Measurements from ENCODE around the gene DTX1. TPM values are rescaled to one million over a fixed set of nuclear protein-coding genes. Genes with fewer than 3 reads are reported as not detected.

The DTX1 gene
- total and polyA plus RNA-seq, 2 of the 8 experiments (the other 6 are each of a cell fraction or from before 2014, with no cell fraction given), result 4.7 to 6.9 TPM

GRCh38 chr12:113066813-113067400 is 10.4 kb downstream of the DTX1 start:
- Histone ChIP-seq H3K9me3 (ENCODE audit: insufficient read depth in 2 of 2, low read depth in 1 of 2, low read length in 1 of 2) (no peaks in the 10 kb centered on the region), H3K79me1 (ENCODE audit: low read depth, low read length) (no peaks in the 10 kb centered on the region), H2AFZ (ENCODE audit: low read length) (no peak overlapping the region), H2BK15ac (ENCODE audit: low read length) (no peak overlapping the region), H3K23me2 (ENCODE audit: low read depth, low read length) (peaks cover 4% of the 10 kb centered on the region; the same call in 1 of the 2 replicates), H3K56ac (replicated peaks; ENCODE audit: insufficient read length, low read depth, low read length) (no peak overlapping the region), H4K5ac (ENCODE audit: insufficient read length, low read depth, low read length) (no peak overlapping the region), H3K36me3 (ENCODE audit: control insufficient read depth in 2 of 4, insufficient read depth in 4 of 4, low read length in 3 of 4) (no peaks in the 10 kb centered on the region), H3K18ac (ENCODE audit: extremely low read depth, low read length) (no peak overlapping the region), H4K20me1 (replicated peaks in 1 of 2; ENCODE audit: control insufficient read depth in 1 of 2, insufficient read depth in 2 of 2, low read length in 2 of 2) (peaks cover 0 to 5% of the 10 kb centered on the region in 2 experiments), H4K91ac (replicated peaks; ENCODE audit: insufficient read length, low read length) (no peak overlapping the region), H3K27ac (ENCODE audit: low read depth, low read length) (no peak overlapping the region), H3K27me3 (replicated peaks in 1 of 4; ENCODE audit: control insufficient read depth in 3 of 4, extremely low read depth in 1 of 4, insufficient read depth in 3 of 4, low read length in 3 of 4) (peaks cover 0 to 2% (median 0%) of the 10 kb centered on the region in 4 experiments; a peak in 3 of 7 replicates), H3K4me2 (ENCODE audit: insufficient read depth in 1 of 2, low read depth in 2 of 2, low read length in 2 of 2) (no peak overlapping the region), H3K4me1 (replicated peaks in 1 of 4; ENCODE audit: control insufficient read depth in 3 of 4, insufficient read depth in 4 of 4, low read length in 3 of 4) (peaks cover 0 to 27% (median 15%) of the 10 kb centered on the region in 4 experiments; a peak in 6 of 7 replicates), H3K79me2 (ENCODE audit: control insufficient read depth in 1 of 2, insufficient read depth in 2 of 2, low read length in 2 of 2) (no peaks in the 10 kb centered on the region), H2AK5ac (ENCODE audit: low read depth, low read length) (no peak overlapping the region), H3K9ac (replicated peaks in 1 of 4; ENCODE audit: extremely low read depth in 1 of 4, low read depth in 3 of 4, low read length in 3 of 4) (no peak overlapping the region), H2BK5ac (ENCODE audit: low read depth, low read length) (no peak overlapping the region; the same call in 1 of the 2 replicates), H2BK120ac (replicated peaks; ENCODE audit: low read depth, low read length) (no peak overlapping the region), H3K23ac (ENCODE audit: insufficient read length) (no peak overlapping the region), H4K8ac (ENCODE audit: extremely low read depth, insufficient read depth, low read length) (no peak overlapping the region; the same call in 1 of the 2 replicates), H2BK12ac (ENCODE audit: low read depth, low read length) (peak overlapping the region; percentile 68; the same call in 1 of the 2 replicates), H3K4me3 (ENCODE audit: extremely low read depth in 1 of 4, insufficient read depth in 2 of 4, low read depth in 3 of 4, low read length in 4 of 4) (no peak overlapping the region), H3K4ac (replicated peaks; ENCODE audit: insufficient read length, low read depth, low read length) (no peak overlapping the region), H3K14ac (ENCODE audit: insufficient read length) (no peak overlapping the region), H2BK20ac (ENCODE audit: low read length) (no peak overlapping the region)
- 77% methylated on average over 13 of the region's 13 CpGs; no CpG with 5 or more reads in 1 of the 2 experiments for WGBS, 2 experiments (ENCODE audit: extremely low coverage in 1 of 2, insufficient coverage in 1 of 2, insufficient read length in 1 of 2, insufficient replicate concordance in 2 of 2, low coverage in 1 of 2, low lambda C conversion rate in 2 of 2, missing lambda C conversion rate in 1 of 2)
- CTCF ChIA-PET (ENCODE audit: partially characterized antibody), result interaction anchor here (0.9 to 12.0 kb wide), 9 partner anchors 9 to 704 kb away, joined by 3 to 96 read pairs (median 4); no protein-coding TSS in a partner anchor
- no peak for TF ChIP-seq YY1 (IDR thresholded peaks at IDR 0.05; ENCODE audit: low read depth, low read length)
- no peak for TF ChIP-seq HDAC6 (IDR thresholded peaks at IDR 0.05; ENCODE audit: low read depth, low read length)
- TF ChIP-seq CEBPB (IDR thresholded peaks at IDR 0.05; ENCODE audit: low read depth, low read length), result no peak
- no peak for FAIRE-seq
- POLR2A ChIA-PET (ENCODE audit: partially characterized antibody), result interaction anchor here (1.1 to 2.1 kb wide), 3 partner anchors 12 to 40 kb away, joined by 3 to 6 read pairs (median 5); no protein-coding TSS in a partner anchor
- DNase-seq (ENCODE audit: low read depth in 1 of 2, low spot score in 2 of 2), result no peak
